C1 segment of cervical spinal cord (tissue), 14 donors: Measurements from ENCODE around the gene NTRK2.

Experiments
- DNase-seq, 14 donors: peaks; one replicate each; lab custom pipeline; 2025; lab: John Stamatoyannopoulos, UW

NTRK2 gene

DNA sequence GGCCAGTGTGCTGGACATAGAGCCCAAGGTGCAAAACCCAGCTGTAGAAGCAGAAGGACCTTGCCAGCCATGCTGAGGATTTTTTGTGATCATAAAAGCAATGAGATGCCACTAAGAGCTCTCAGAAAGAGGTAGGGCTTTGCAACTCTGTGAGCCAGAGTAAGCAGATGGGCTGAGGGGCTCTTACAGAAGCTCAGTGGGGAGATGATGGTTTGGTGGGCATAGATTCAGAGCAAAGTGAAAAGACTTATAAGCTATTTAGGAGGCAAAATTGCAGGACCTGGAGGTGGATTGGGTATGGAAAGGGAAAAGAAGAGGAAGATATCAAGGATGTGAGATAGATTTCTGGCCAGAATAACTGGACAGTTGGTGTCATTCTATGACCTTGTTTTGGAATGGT, 302.0 kb downstream of the NTRK2 start:
- DNase-seq, result peak in 1 of 14 donors; percentile 54

DNA sequence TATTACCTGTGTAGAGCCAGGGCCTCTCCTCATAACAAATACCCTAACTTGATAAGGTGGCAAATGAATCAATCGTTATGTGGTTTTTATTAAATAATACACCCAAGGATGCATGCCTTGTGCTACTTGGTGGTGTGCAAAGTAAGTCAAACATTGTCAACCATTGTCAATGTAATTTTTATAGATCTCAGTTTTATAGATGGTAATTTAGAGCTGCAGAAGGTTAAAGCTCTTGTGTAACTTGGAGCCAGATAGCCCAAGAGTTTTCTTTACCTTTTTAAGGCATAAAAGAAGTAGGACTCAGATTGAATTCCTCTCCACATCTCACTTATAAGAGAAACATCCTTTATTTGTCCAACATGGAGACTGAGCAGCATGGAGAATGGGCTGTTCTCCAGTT, 304.7 kb downstream of the NTRK2 start:
- no peak for DNase-seq

DNA sequence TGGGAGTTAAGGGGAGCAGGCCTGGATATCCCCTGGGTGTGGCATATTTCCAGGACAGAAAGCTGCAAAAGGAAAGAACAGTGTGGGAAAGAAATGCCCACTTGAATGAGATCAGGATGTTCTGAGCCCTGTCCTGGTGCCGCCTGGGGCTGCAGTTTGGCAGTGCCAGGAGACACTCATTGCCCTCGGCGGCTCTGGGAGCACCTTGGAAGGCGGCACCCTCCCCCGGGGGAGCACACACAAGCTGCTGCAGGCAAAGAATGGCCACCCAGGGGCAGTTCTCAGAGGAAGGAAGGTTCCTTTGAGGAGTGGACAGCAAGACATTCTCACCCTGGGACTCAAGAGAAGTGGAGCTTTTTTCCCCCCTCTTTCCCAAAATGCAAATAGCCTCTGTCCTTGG, 305.3 kb downstream of the NTRK2 start:
- DNase-seq, result peak in 7 of 14 donors; percentile 20 to 61 (median 38)

DNA sequence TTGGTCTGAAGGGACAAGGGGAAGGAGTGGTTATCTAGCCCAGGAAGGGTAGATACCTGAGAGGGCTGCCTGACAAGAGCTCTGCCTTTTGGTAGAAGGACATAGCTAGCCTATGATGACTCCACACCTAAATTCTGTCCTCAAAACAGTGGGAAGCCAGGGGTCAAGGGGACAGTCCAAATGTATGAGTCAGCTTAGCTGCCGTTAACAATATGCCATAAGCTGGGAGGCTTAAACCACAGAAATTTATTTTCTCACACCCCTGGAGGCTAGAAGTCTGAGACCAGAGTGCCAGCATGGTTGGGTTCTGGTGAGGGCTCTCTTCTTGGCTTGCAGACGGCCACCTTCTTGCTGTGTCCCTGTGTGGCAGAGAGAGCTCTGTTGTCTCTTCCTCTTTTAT, 306.4 kb downstream of the NTRK2 start:
- no peak for DNase-seq

DNA sequence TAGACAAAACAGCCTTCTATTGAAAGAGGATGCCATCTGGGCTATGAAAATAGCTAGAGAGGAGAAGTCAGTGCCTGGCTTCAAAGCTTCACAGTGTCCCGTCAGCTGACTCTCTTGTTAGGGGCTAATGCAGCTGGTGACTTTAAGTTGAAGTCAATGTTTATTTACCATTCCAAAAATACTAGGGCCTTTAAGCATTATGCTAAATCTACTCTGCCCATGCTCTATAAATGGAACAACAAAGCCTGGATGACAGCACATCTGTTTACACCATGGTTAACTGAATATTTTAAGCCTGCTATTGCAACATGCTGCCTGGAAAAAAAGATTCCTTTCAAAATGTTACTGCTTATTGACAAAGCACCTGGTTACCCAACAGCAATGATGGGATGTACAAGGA, 309.1 kb downstream of the NTRK2 start:
- no peak for DNase-seq

DNA sequence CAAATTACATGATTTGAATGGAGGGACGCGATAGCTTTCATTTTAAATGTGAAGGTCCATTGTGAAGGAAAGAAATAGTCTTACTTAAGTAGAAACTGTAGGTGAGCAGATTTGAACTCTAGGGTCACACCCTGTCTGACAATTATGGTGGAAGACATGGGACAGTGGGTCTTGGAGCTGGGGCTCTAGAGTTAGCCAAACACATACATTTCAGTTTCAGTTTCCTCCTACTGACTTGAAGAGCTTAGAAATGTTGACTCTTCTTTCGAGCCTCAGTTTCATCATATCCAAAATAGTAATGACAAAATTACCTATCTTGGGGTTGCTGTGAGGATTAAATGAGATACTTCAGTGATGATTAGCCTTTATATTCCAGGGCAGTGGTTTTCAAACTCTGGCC, 314.2 kb downstream of the NTRK2 start:
- no peak for DNase-seq

DNA sequence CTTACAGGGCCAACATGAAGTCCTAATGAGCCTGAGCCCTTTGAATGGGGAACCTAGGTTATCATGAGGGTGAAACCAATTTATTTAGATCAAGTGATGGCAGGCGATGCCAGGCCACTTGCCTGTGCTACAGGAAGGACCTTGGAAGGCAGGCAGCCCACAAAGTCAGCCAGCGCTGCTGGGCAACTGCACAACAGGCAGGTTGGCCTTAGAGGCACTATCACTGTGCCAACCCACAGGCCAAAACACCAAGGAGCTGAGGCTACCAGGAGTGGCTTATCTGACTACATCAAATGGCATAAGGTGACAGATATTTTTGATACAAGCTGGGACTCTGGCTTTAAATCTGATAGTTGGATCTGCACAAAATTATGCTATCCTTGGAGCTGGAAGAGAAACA, 319.1 kb downstream of the NTRK2 start:
- peak in 4 of 14 donors; percentile 10 to 85 (median 18) for DNase-seq

DNA sequence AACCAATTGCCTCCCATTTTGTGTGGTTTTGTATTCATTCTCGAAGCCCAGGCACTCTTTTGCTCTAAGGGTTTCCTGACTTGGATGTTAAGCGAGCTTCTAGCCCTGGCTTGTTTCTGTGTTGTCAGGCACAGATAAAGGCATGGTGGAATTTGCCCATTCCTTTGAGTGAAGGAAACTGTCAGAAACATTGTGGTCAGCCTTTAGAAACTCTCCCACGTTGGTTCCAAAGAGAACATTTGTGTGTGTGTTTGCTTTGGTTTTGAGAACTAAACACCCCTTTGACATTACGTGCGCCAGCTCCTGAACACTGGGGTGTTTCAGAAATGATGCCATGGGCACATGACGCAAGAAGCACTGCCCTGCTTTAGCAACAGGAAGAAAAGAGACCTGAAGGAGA, 320.9 kb downstream of the NTRK2 start:
- DNase-seq, result peak in 11 of 14 donors; percentile 35 to 87 (median 61)

DNA sequence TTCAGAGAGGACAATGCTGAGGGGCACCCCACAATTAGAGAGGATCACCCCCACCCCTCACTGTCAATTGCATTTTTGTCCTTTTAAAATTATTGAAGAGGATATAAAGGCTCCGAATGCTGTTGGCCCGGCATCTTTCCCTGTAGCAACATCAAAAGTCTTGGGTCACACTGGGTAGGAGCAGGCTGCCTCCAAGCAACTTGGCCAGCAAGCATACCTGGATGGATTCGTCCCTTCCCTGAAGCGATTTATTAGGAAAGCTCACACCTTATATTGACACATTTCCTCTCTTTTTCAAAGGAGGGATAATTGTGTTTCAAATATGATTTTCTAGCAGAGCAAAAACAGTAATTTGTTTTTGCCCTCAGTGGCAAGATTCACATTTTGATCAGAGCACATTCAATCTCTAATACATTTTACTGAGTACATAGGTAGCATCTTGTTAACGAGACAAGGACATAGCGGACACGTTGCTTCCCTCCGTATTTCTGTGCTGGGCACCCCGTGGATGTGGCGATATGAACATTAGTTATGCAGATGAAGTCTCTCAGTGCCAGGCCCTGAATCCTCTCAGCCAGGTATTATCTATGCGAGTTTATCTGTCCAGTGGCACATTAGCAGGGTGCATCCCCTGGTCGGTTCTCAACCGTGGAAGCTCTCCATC, 321.5 kb downstream of the NTRK2 start:
- DNase-seq, result peak in 4 of 14 donors; percentile 29 to 77 (median 60)

DNA sequence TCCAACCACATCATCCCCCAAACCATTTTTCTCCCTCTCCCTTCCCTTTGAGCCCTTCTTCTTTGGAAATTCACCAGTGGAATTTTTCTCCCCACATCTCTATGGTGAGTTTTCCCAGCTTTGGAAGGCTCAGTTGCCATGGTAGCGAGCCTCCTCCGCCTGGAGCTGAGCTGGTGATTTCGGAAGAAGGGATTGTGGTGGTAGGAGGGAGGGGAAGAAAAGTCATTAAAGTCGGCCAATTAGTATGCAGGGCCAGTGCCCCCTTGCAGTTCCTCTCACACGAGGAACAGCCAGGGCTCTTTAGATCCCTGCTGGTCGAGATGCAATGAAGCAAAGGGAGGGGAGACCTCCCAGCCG, 322.0 kb downstream of the NTRK2 start:
- DNase-seq, result peak in 9 of 14 donors; percentile 27 to 77 (median 49)

DNA sequence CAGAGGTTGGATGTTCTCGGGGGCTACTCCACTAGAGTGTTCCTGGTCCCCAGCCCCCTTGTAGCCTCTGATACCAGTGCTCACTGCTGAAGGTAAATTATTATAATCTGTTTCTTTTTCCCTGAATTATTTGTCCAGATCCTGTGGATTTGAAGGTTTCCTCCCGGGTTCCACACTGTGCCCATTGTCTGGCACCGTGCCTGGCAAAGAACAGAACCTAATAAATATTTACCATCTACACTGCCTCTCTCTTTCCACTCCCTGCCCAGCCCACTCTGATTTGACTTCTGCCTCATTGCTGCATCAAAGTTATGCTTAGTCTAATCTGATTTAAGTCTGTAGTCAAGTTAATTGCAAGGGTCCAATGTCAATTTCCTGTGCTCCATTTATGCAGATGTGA, 322.9 kb downstream of the NTRK2 start:
- DNase-seq, result no peak

DNA sequence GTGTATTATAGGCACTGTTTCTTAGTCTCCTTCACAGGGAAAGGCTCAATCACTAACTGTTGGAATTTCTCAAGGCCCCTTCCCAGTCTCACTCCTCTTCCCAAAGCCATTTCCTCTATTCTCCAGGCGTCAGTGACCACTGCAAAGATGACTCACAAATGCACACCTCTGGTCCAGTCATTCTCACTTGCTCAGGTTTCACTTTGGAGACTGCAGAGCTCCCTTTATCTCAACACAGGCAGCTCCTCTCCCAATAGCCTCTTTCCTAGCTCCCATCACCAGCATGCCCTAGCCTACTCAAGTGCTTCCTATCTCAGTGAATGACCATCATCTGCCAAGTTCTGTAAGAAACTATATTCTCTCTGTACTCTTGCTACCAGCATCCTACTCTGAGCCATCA, 323.6 kb downstream of the NTRK2 start:
- DNase-seq, result no peak

DNA sequence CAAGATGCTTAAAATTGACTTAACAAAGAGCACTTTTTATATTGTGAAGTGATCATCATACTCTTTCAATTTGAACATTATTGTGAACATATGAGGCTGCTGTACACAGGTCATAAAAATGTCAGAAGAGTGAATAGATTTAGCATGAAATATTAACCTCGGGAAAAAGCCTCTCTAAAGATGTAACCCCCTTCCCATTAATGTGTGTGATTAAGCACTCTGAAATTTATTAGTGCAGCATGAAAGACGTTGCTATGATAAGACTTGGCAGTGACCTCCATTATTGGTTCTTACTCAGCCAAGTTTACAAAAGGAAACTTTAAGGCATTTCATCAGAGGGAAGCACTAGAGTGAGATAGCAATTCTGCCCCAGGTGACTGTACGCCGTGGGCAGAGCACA, 326.5 kb downstream of the NTRK2 start:
- DNase-seq, result no peak

DNA sequence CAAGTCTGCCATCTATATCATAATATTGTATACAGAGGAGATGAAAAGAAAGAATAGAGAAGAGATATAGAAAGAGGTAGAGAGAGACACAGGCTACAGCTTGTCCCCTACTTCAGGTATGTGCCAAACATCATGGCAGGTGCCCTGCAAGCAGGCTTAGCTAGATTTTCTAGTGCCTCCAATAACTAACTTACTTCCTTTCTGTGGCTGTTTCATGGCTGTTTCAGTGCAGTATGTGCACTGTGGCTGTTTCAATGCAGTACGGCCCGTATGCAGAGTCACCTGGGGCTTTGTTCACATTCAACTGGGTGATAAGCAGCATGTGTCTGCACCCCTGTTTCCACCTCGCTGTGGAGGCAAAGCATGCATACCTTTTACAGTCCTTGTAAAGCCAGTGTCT, 327.2 kb downstream of the NTRK2 start:
- DNase-seq, result no peak

DNA sequence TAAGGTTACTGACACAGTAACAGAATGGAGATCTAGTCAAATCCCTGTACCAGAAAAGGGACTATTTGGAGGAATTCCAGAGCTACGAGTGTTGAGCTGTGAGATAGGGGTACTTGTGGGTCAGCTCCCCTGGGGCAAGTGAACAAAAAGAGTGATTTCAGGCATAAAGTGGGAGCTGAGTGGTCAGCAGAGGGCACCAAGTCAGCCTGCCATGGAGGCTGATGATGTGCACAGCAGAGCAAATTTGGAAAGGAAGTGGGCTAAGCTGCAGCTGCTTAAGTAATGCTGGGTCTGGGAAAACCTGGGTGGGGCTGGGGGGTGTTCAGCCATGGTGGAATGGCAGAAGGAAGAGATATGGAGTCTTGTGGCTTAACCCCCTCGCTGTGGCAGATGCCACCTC, 327.9 kb downstream of the NTRK2 start:
- DNase-seq, result no peak

DNA sequence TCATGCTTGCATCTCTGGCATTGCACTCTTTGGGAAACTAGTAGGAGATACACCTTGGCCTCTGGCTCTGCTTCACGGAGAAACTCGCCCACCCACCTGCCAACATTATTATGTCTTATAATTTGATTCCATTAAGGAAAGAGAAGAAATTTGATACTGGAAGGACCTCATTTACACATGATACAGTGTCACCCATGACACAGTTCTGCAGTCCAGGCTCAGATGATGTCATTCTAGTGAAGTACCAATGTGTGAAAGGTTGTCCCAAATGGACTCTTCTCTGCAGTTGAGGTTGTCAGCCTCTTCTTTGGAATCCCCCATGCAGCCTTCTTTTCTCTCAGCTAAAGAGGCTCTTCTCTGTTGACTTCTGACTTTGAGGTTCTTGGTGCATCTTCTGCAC, 329.1 kb downstream of the NTRK2 start:
- no peak for DNase-seq

DNA sequence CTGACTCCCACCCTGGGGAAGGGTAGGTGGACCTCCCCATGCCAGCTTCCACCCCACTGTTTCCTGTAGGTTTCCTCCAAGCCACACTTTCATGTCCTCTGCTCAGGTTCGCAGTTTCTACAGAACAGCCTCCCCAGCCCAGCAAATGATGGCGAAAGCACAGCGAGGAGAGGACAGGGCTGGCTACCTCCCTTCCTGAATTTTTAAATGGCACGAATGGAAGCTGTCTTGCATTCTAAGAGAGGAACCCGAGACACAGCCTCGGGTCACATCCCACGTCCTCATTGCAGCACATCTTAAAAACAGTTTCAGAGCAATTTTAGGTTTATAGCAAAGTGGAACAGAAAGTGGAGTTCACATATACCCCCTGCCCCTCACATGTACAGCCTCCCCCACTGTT, 330.3 kb downstream of the NTRK2 start:
- no peak for DNase-seq

DNA sequence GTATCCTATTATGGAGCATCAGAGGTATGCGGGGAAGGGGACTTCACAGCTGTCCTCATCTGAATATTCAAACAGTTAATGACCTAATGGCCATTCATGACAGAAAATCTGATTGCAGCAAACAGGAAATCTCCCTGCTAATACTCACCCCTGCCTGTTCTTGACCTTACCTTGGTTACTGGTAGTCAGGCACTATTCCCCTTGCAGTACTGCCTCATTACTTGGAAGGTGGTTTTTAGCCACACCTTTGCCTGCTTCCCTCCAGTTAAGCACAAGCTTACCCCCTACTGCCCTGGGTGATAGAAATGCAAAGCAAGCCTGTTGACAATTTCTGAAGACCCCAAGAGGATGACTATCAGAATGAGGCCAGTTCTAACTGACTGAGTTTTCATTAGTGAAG, 332.4 kb downstream of the NTRK2 start:
- no peak for DNase-seq

DNA sequence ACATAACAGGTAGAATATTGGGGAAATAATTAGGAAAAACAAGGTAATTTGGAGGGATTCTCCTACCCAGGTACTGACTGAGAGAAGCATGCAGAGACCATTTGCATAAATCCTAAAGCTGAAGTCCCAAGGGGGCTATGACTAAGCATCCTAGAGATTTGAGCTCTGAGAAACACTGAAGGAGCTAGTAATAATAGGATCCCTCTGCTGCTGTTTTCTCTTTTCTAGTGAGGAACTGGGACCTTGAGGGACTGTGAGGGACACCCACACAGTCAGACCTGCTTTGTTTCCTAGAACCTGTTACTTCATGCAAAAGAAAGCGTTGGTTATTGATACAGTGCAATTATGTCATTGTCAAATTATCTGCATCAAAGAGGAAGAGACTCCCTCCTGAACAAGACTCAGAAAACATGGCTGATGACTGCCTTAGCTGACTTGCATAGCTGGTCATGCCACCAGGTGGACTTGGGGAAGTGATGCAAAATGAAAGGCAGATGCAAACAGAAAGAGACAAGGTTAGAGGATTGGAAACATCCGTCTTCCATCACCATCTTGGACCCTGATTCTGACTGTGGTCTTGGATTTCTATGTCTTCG, 335.4 kb downstream of the NTRK2 start:
- DNase-seq, result no peak

DNA sequence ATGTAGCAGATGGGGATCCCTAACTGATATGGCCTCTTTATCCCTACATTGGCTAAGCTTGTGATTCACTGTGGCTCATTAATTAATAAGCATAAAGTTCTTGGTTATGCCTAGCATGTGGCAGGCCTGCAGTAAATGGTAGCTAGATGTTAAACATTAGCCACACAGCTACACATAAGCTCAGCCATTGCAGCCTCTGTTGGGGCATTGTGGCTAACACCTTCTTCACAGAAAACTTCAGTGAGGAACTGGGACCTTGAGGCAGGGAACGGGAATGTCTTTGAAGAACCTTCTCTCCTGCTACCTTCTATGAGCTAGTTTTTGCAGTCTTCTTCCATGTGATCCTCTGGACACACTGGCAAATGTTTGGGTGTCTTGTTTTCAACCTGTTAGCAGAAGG, 338.2 kb downstream of the NTRK2 start:
- DNase-seq, result no peak

DNA sequence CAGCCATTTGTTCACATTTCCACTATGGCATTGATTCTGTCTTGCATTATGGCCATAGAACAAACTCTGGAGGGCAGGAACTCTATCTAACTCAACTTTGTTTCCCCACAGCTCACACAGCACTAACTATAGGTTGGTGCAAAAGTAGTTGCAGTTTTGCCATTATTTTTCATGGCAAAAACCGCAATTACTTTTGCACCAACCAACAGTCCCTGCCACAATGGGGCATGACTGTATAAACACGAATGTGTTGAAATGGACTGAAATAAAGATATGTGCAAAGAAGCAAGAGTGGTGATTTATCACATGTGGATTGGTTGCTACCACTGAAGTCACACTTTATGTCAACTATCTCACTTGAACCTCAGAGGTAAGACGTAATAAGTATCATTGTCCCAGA, 338.7 kb downstream of the NTRK2 start:
- no peak for DNase-seq

DNA sequence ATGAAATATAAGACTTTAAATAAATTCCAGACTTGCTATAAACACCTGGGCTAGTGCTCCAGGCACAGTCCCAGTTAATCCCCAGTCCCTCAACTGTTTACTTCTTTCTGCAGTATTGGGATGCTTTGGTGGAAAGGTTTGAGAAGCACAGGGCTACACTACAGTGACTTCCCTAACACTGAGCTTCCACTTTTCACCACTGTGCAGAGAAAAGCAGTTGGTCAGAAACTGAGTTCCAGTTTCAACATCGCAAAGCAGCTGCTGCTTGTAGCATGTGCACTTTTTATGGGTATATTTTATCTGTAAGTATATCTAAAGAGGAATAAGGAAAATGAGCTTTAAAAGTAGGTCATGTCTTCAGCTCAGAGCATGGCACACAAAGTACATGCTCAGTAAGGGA, 339.7 kb downstream of the NTRK2 start:
- no peak for DNase-seq

DNA sequence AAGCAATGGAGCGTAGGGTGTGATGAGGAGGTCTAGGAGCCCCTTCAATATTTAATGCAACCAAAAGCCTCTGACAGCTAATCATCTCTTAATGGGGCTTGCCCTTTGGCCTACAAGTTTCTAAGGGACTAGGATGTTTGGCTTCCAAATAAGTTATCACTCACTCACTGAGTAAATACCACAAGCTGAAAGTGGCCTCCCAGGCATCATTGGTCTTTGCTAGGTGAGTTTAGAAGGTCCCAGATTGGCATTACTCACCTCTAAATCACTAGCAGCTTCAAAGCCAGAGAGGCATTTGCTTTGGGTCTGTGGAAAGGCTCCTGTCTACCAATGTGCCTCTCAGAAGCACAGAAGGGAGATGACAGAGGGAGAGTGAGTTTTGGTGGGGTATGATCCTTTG, 344.2 kb downstream of the NTRK2 start:
- DNase-seq, result no peak

DNA sequence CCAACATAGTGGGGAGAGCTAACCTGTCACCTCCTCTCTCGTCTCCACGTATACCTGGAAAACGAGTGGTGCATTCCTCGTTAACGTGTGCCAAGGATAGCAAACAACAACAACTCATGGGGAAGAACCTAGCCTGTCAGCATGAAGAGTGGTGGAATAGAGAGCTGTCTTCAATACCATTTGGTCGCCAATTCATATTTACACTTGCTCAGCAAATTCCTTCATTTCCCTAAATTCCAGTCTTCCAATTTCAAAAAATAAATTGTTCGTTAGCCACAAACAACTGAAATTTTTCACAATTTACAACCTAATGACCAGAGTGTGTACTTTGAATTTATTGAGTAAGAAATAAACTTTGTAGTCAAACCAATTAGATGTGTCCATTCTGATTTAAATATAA, 344.8 kb downstream of the NTRK2 start:
- DNase-seq, result no peak
